ENCODE data around the gene MAGED1.
A peak's percentile ranks its signal among the peaks of the same experiment; 100 is the strongest.

MAGED1 gene, protein sequence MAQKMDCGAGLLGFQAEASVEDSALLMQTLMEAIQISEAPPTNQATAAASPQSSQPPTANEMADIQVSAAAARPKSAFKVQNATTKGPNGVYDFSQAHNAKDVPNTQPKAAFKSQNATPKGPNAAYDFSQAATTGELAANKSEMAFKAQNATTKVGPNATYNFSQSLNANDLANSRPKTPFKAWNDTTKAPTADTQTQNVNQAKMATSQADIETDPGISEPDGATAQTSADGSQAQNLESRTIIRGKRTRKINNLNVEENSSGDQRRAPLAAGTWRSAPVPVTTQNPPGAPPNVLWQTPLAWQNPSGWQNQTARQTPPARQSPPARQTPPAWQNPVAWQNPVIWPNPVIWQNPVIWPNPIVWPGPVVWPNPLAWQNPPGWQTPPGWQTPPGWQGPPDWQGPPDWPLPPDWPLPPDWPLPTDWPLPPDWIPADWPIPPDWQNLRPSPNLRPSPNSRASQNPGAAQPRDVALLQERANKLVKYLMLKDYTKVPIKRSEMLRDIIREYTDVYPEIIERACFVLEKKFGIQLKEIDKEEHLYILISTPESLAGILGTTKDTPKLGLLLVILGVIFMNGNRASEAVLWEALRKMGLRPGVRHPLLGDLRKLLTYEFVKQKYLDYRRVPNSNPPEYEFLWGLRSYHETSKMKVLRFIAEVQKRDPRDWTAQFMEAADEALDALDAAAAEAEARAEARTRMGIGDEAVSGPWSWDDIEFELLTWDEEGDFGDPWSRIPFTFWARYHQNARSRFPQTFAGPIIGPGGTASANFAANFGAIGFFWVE

DNA sequence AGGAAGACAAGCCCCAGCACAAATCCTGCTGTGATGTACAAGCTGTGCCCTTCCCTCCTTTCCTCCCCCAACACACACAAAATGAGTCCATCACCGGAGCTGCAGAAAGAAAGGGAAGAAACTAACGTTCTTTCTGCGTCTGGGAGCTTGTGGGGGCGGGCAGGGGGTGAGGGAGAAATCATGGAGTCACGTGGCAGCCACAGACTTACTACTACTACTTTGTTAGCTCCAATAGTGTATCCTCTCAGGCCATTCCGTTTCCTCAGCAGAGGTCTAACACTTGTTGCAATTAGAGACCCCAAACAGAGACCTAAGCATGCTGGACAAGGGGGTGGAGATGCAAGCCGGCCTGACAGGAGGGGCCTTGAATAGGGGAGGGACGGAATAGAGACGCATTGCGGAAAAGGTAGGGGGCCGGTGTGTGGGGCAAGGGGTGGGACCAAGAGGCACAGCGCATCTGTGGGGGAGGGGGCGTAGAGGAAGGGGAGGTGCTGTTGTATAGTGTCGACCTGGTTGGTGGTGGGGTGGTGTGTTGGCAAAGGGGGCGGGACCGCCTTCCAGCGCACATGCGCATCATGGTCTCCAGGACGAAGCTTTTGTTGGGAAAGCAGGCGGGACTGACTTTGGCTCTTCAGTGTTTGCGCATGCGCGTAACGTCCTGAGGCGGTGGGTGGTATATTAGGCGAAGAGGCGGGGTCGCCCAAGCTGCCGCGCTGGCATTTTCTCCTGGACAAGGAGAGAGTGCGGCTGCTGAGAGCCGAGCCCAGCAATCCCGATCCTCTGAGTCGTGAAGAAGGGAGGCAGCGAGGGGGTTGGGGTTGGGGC is at the start of gene MAGED1:
Gene MAGED1 (plus strand): TSS at position 703 of the 825 bp plus-strand sequence. CDS start 682 bp downstream, outside the sequence.
- peak; percentile 92 for DNase-seq

DNA sequence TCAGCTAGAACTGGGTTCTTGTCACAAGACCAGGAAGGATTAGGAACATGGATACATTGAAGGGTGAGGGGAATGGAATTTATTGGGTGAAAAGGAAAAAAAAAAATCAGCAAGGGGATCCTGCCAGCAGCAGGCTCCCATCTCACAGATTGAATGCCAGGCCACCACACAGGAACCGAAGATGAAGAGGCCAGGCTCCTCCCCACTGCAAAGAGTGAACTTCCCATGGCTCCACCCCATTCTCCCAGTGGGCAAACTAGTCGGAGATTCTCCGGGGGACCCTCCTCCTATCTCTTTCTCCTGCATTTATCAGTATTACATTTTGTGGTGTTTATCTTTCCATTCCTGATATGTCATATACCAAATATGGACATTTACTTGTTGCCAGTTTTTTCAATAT is 46.0 kb upstream of the MAGED1 start:
- DNase-seq, result no peak

DNA sequence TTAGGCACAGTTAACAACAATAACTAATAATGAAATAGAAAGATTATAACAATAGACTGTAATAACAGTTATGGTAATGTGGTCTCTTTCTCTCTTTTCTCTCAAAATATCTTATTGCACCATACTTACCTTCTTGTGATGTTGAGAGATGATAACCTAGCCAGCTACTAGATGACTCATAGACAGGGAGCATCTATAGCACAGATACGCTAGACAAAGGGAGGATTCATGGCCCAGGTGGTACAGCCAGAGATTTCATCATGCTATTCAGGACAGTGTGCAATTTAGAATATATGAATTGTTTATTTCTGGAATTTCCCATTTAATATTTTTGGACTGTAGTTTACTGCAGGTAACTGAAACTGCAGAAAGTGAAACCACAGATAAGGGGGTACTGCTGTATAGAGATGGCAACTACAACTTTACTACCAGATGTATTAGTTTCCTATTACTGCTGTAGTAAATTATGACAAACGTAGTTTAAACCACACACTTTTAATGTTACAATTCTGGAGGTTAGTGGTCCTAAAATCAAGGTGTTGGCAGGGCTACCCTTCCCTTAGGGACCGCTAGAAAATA is 41.8 kb upstream of the MAGED1 start:
- no peak for DNase-seq

DNA sequence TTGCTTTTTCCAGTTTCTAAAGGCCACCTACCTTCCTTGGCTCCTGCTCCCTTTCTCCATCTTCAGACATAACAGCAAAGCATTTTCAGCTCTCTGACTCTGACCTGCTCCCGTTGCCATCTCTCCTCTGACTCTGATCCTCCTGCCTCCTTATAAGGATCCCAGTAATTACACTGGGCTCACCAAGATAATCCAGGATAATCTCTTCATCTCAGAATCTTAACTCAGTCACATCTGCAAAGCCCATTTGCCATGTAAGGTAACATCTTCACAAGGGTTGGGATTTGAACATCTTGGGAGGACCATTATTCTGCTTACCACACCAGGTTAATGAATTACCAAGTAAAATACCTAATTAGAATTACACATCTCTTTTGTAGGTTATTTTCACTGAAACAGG is 41.3 kb upstream of the MAGED1 start:
- no peak for DNase-seq

DNA sequence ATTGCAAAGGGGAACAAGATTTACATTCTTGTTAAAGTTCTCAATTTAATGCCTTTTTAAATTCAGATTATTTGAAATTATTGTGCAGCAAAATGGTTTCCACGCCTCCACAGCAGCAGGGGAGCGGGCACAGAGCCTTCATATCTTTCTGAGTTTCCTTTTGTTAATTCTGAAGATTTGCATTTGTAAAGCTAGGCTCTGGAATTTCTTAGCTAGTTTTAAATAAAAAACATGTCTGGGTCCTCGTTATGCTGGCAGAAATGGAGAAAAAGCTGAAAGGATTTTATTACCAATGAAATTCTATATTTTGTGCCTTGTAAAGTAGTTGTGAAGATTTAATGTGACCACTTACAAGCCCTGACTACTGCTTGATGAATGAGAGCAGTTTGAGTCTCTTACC is 40.8 kb upstream of the MAGED1 start:
- no peak for DNase-seq

DNA sequence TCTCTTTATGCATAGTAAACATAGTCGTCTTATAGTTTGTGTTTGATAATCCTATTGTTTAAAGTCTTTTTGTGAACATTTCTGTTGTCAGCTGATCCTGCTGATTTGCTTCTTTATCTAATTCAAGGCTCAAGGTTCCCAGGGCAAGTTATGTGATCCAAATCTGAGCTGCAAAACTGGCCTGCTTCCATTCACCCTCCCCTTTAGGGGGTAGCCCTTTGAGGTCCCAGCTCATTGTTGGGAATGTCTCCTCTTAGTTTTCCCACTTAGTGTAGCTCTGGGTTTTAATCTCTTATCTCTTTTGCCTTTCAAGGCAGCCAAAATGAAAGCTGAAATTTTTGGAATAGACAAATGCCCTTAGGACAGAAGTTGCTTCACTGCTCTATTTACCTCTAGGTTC is 40.2 kb upstream of the MAGED1 start:
- DNase-seq, result no peak

DNA sequence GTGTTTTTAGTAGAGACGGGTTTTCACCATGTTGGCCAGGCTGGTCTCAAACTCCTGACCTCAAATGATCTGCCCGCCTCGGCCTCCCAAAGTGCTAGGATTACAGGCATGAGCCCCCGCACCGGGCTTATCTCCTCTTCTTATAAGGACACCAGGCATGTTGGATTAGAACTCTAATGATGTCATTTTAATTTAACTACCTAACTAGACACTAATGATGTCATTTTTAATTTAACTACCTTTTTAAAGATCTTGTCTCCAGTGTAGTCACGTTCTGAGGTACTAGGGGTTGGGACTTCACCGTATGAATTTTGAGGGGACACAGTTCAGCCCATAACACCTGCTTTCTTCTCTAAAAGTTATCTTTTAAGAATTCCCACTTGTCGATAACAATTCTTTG is 37.7 kb upstream of the MAGED1 start:
- DNase-seq, result no peak

DNA sequence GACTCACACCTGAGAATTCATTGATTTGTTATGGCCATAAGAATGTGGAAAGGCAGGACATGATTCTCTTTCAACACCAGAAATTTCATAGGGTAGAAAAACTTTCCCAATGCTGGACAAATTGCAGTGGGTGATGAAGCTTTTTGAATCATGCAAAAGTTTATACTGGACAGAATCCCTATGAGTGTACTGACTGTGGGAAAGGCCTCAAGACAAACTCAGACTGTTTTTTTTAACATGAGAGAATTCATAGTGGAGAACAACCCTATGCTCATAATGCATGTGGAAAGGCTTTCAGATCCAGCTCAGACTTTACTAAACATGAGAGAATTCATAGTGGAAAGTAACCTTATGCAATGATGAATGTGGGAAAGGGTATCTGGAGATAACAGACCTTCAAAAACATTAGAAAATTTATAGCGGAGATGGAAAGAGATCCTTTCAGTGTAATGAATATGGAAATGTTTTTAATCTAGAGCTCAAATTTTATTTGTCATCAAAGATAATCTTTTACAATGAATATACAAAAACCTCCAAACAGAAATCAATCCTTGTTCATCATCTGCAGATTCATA is 36.2 kb upstream of the MAGED1 start:
- DNase-seq, result no peak

DNA sequence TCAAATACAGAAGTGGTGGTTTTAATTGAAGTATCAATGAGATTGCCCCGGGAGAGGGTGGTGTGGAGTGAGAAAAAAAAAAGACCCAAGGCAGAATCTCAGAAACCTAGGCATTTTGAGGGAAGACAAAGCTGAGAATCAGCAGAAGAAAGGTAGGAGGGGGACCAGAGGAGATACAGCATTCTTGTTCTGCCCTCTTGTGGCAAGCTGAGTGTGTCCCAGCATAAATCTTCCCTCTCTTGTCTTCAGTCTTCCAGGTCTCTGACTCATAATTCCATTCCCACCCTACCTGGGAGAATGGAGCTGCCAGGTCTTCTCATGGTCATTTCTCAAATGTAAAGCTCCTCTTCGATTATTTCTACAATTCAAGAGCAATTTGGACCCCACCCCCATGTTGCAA is 32.7 kb upstream of the MAGED1 start:
- no peak for DNase-seq

DNA sequence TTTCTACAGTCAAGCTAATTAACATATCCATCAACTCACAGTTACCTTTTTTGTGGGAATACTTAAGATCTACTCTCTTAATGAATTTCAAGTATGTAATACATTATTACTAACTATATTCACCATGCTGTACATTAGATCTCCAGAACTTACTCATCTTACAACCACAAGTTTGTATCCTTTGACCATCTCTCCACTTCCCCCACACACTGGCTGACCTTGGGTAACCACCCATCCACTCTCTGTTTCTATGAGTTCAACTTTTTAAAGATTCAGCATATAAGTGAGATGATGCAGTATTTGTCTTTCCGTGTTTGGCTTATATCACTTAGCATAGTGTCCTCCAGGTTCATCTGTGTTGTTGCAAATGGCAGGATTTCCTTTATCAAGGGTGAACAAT is 30.5 kb upstream of the MAGED1 start:
- DNase-seq, result no peak

DNA sequence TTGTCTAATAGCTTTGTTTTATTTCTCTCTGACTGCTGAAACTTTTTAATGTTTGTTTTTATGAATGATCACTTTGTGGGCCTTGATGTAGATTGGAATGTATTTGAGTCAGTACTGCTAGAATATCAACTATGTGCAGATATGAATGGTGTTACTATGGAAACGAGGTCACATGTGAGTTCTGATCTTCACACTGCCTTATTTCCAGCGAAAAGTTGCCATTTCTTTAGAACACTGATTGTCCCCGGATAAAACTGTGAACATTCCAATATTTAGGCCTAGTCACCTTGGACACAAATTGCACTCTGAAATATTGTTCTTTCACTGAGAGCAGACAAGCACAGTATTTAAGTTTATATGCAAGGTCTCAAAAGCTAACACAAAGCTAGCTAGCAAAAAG is 27.2 kb upstream of the MAGED1 start:
- DNase-seq, result no peak

DNA sequence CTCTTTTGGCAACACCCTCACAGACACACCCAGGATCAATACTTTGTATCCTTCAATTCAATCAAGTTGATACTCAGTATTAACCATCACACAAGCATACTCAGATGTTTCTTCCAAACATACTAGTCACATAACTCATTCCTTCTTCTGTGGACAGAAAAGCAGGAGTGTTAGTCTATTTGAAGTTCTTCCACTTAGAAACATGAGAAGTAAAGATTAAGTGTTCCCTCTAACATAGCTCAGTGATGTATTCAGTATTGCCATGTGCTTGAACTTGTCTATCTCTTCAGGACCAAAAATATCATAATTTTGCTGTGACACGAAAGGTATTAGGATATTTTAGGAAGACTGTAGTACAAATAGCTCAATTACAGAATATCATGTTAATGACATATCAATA is 25.8 kb upstream of the MAGED1 start:
- DNase-seq, result no peak

DNA sequence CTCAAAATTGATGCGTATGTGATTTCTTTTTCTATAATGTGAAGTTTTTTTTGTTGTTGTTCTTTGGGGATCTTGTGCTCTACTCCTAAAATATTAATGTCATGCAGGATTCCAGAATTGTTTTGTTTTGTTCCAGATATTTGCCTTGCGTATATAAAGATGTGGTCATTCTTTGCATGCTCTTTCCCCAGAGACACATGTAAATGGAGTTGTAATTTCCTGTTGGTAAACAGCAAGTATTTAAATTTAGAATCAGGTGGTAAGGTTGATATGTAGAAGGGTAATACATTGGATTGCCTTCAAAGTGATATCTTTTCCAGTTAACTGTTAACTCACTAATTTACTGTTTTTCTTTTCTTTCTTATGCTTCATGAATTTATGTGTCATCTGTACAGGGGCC is 23.1 kb upstream of the MAGED1 start:
- DNase-seq, result no peak

DNA sequence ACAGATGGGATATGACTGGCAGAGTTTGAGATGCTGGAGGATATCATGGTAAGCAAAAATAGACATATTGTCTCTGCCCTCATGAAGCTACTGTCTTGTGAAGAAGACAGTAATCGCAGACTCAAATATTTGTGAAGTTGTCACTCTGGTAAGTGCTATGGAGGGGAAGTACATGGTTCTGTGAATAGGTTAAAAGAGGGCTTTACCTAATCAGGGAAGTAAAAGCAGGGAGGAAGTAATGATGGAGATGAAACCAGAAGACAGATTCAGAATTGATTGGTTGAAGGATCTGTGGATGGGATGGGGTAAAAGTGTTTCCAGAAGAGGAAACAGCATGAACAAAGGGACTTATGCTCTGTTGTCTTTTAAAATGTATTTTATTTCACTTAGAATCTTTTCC is 19.3 kb upstream of the MAGED1 start:
- DNase-seq, result no peak

DNA sequence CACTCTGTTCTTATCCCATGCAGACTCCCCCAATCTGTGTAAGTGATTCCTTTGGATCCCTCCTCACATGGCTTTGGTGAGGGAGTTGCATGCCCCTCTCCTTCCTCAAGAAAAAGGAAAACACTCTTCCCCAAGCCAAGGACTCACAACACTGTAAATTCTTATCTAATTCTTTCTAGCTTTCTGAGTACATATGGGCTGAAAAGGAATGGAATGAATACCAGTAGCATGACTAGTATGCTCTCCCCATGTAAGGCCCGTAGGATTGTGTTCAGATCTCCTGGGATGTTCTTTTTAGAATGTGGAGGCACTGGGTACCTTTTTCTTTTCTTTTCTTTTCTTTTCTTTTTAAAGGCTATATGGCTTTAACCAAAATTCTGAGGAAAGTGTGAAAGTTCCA is 17.0 kb upstream of the MAGED1 start:
- DNase-seq, result no peak

DNA sequence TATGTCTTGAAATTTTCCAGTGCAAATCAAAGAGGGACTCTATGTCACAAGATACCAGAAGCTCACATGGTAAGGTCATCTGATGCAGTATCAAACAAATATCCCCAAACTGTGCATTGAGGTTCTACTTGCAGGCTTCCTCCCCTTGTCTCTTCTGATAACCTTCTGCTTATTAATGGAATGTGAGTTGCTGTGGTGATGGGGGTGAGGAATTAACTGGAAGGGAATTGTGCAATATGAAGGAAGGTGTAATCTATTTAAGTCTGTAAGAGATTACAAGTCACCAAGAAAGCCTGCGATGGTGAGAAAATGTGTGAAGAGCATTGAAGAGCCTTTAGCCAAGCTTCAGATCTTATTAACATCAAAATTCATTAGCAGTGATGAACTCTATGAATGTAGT is 15.4 kb upstream of the MAGED1 start:
- DNase-seq, result no peak

DNA sequence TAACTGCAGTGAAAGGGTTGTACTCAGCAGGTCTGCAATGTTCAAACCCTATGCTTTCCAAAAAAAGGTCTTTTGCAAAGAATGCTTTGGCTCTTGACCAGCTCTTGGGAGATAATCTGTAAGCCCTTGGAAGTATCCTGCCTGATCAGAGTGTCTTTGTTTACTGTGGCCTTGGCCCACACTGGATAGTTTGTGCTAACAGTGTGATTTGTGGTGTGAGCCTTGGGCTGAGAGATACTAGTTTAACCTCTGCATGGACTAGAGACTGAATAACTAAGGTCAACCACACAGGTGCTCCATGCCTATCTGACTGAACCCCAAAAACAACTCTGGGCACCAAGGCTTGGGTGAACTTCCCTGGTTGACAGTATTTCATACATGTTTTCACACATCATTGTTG is 3.6 kb upstream of the MAGED1 start:
- DNase-seq, result no peak

DNA sequence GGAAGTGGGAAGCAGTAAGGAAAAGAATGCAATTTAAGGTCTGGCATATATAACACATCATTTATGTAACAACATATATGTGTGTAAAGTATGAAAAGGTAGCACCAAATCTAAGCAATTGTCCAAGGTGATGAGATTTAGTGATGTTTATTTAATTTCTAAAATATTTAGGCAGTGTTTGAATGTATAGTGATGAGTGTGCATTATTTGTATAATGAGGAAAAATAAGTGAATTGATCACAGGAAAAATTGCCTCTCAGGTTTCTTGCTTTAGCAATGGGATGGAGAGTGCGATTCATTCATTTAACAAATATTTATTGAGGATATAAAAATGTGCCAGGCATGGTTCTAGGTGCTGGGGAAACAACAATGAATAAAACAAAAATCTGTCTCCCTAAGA is 2.2 kb upstream of the MAGED1 start:
- DNase-seq, result no peak

DNA sequence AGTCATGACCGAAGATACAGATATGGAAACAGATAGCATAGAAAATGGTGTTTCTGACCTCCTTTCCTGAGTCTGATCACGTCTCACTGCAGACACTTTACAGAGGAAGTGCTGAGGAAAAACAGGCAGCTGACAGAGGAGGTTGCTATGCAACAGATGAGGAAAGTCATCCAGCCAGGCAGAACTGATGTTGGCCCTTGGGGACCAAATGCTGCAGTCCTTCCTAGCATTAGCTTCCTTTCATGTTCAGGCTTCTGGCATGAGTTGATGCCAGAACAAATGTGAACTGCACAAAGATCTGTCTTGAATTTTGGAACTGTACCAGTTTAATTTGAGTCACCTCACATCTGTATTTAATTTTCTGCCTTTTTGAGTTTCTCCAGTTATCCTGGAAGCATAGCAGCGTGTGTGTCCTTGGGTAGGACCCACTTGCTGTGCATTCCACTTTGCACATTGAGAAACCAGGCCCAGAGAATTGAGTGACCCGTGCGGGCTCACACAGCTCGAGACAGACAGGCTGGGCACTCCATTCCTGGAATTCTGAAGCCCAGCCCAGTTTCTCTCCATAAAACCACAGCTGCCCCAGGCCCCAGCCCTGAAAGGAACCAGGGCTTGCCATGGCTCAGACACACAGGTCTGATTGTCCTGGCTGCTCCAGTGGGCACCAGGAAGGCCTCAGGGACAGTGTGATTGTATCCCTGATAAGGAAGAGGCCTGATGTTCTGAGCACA is 1.4 kb upstream of the MAGED1 start:
- peak; percentile 68 for DNase-seq

DNA sequence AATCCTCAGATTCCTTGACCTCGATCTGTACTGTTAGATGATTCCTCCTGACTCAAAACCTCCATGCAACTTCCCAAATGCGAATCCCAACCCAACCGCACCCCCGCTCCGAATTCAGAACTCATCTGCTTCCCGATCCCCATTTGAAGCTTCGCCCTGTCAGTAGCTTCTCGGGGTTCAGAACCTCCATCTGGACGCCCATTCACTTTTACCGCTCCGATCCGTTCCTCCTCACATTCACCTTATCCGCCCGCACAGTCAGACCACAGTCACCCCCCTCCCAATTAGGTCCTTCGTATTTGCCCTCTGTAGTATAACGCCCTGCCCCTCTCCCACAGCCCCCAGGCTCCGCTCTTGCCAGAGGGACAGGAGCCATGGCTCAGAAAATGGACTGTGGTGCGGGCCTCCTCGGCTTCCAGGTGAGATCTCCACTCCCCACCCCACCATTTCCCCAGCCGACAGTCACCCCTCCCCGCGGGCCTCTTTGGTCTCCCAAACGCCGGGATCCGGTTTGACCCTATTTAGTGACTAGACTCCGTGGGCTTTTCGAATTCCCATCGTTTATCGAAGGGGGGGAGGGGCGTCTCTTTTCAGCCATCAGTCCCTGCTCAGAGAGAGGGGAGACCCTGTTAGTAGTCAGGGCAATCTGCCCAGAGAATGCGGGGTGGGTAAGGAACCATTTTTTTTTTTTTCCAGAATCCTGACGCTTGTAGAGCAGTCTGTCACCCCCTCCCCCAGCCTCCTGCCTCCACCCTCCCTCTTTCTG is 691 bp downstream of the MAGED1 start:
- DNase-seq, result peak; percentile 70

DNA sequence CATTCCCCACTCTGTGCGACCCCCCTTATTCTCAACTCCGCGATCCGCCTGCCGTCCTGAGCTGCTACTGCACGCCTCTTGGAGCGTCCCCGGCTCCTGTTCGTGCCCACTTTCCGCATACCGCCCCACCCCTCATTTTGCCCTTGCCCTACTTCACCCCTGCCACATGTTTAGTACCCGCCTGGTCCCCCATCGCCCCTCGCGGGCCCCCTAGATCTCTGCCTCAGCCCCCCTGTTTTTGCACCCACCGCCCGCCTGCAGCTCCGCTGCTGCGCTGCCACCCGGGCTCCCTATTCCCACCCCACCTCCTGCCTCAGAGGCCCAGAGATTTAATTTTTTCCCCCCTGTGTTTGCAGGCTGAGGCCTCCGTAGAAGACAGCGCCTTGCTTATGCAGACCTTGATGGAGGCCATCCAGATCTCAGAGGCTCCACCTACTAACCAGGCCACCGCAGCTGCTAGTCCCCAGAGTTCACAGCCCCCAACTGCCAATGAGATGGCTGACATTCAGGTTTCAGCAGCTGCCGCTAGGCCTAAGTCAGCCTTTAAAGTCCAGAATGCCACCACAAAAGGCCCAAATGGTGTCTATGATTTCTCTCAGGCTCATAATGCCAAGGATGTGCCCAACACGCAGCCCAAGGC is 1.4 kb downstream of the MAGED1 start:
- peak; percentile 49 for DNase-seq

All from right forelimb (tissue), 1 donor.